Activated CD4-positive, alpha-beta T cell treated with anti-CD3 and anti-CD28 coated beads for 24 hours (primary cell): Measurements from ENCODE around the gene PDCD1.

Experiments
- DNase-seq, 2 donors: peaks; one replicate each; pipeline ENCODE4 v3.0.0-alpha.2; 2020; ENCODE audit warnings: low read depth in 2 of 2

The PDCD1 gene

GRCh38 chr2:241895712-241896641 is 37.3 kb upstream of the PDCD1 start:
- DNase-seq = peak in 1 of 2 donors; percentile 27

DNA sequence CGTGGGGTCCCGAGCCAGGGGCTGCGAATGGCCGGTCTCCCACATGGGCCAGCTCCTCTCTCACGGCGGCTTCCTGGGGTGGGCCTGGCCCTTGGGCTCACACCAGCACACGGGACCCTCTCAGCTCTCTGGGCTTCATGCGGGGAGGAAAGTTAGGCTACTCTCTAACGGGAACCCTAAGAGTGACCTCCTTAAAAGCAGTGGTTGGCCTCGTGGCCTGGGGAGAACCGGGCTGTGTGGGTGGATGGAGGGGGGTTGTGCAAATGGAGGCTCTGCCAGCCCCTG is 36.7 kb upstream of the PDCD1 start:
- DNase-seq = no peak

DNA sequence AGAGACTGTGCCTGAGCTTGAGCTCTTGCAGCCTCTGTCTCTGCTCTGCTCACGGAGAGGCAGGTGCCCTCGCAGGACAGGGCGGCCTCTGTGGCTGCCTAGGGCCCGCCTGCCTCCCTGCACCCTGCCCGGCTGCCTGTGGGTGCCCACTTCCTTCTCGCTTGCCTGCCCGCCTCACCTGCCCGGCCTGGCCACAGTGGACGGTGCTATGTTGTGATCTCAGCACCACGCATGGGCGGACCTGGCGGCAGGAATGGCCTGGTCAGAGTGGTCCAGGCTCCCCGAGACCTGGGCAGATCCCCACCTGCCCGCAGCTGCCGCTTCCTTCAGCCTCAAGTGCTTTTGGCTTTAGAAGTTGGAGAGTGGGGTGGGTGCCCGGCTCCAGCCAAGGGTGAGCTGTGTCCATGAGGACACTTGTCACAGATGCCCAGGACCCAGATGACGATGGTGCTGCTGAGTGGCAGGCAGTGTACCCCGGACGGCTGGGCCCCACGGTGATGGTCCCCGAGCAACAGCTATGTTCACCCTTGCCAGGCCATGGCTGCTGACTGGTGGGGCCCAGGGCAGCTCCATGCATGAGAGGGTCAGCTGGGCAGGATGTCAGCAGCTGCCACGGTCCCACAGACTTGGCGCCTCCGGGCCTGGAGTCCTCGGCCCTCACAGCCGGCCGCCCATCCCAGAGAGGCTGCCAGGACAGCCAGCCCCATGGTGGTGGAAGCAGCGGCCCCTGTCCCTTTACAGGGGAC is 36.2 kb upstream of the PDCD1 start:
- DNase-seq = no peak

DNA sequence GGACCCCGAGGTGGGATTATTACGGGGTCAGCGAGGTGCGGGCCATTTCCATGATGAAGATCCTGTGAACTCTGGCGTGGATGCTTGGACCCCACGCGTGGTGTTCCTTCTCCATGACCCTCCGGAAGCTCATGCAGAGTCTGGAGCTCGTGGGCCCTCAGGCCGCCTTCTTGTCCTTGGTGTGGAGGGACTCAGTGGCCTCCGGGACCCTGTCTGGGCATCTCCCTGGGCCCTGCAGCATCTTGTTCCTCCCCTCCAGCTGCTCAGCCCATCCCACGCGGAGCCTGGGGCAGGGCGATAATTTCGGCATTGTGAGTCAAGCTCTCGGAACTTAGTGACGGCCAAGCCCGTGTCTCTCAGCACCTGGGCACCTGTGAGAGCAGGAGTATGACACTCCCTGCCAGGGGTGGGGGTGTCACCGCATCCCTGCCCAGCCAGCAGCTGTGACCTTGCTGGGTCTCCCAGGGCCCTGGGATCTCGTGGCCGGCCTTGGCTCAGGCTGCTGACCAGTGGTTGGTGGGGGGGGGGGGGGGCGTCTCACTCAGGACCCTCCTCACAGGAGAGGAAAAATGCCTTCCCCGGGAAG is 35.5 kb upstream of the PDCD1 start:
- no peak for DNase-seq

DNA sequence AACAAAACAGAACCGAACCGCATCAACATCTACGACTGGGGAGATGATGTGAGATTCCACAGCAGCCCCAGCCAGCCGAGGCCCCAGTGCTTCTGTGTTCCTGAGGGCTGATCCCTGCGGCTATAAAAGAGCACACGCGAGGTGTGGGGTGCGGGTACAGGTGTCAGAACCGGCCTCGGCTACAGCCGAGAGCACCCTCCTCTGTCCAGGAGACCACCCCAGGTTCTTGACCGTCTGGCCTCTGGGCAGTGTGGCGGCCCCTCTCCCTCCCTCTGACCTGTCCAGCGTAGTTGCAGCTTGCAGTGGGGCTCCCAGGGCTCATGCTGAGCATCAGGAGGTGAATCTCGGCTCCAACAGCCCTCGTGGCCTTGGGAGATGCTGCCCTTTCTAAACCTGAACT is 34.6 kb upstream of the PDCD1 start:
- DNase-seq = no peak

- no peak for DNase-seq
Measured at GRCh38 chr2:241892299-241893137, 33.8 kb upstream of the PDCD1 start.

DNA sequence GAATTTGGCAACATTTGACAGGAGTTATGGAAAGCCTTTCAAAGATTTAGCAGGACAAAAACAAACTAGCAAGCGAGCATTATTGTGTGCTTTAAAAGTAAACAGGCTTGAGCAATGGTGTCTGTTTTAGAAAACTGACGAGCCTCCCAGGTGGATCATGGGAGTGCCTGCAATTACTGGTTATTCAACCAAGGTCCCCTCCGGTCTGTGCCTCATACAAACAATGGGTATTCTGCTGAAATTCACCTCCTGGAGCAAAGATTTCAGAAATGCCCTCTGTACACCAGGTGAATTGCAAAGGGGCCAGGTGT is 33.2 kb upstream of the PDCD1 start:
- DNase-seq = no peak

DNA sequence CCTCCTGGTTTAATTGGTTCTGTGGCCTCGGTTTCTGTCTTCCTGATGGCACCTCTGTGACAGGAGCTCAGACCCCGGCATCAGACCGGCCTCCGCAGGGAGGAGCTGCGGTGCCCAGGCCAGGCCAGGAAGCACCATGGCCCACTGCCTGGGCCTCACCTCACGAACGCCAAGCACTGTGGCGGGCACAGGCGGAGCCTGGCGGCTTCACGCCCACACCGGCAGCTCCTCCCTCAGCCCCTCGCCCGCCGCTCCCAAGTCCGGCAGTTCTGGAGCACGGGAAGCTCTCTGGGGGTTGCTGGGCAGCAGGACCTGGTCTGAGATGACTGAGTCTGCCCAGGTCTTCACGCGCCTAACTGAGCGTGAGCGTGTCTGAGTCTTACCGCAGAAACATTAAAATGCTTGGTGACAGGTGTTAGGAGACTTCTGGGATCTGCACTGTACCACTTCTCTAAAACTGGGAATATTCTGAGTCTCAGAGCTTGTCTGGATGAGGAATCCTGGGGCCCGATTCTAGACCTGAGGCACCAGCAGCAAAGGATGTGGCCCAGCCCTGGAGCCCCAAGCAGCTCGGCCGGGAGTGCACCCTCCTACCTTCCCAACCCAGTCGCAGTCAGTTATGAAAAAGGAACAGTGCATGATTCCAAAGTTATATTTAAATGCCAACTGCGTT is 32.8 kb upstream of the PDCD1 start:
- no peak for DNase-seq

DNA sequence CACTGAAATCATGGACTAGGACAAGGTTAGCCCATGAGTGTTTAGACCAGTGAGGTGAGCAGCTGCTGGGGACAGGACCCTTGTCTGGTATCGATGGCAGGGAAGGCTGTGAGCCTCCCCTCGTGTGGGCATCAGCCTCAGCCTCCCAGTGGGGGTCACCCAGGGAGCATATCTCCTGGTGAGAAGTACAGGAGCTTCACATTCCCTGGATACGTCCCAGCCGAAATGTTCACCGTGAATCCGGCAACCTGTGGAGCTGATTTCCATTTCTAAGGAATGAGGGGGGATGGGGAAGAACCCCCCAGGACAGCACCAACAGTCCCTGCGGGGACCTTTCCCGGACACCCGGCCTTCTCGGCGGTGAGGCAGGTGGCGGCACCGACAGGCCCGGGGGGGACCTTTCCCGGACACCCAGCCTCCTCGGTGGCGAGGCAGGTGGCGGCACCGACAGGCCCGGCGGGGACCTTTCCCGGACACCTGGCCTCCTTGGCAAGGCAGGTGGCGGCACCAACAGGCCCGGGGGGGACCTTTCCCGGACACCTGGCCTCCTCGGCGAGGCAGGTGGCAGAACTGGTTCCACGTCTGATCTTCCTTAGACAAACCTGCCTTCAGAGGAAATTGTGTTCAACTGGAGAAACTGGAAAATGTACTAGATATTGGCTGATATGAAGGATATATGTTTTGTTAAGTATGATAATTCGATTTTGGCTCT is 32.0 kb upstream of the PDCD1 start:
- DNase-seq = no peak

GRCh38 chr2:241888641-241889040 is 29.9 kb upstream of the PDCD1 start:
- DNase-seq = no peak

DNA sequence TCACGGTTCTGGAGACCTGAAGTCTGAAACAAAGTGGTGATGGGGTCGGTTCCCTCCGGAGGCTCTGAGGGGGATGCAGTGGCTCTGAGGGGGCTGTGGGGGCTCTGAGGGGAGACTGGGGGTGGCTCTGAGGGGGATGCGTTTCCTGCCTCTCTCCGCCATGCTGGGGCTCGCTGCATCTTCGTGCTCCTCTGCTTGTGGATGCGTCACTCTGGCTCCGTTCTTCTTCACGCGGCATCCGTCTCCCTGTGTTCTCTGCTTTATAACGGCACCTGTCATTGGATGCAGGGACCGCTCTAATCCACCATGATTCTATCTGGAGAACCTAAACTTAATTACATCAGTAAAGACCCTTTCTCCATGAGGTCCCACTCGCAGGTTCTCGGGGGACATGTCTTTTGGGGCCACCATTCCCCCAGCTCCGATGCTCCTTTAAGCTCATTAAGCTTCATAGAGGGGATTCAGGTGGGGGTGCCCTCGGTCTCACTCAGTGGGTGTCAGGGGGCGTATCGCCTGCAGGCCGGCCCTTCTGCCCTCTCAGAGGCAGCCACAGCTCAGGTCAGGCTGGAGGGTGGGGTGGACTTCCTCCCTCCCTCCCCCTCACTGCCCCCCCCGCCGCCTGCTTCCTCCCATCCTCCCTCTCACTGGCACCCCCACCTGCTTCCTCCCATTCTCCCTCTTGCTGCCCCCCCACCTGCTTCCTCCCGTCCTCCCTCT is 29.3 kb upstream of the PDCD1 start:
- DNase-seq = no peak

- no peak for DNase-seq
Measured at GRCh38 chr2:241886840-241887447, 28.2 kb upstream of the PDCD1 start.

DNA sequence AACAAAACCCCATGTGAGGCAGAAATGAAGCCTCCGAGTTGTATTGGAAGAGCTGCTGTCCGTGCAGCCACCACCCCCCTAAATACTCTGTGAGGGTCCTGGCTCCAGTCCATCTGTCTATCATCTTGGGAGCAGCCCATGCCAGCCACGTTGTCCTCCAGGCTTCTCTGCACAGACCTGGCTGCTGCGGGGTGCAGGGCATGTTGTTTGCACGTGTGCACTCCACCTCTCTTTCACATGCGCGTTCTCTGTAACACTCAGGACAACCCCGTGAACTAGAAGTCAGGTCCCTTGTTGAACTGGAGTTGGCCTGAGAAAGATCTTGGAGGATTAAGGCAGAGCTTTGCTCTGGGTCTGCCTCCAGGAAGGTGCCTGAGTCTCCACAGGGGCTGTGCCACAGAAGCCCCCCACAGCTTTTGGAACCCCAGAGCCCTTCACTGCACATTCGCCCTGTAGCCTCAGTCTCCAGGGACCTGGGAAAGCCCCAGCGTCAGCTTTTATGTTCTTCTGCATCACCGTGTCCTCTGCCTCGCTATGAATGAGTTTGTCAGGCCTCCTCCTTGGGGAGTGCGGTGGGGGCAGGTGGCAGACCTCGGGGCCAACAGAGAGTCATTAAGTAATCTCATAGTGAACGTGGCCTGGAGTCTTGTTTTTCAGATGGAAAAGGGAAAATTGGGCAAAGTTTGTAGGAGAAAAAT is 27.4 kb upstream of the PDCD1 start:
- no peak for DNase-seq

GRCh38 chr2:241885291-241885945 is 26.7 kb upstream of the PDCD1 start:
- DNase-seq = no peak

GRCh38 chr2:241884951-241885290 is 26.2 kb upstream of the PDCD1 start:
- DNase-seq = no peak

DNA sequence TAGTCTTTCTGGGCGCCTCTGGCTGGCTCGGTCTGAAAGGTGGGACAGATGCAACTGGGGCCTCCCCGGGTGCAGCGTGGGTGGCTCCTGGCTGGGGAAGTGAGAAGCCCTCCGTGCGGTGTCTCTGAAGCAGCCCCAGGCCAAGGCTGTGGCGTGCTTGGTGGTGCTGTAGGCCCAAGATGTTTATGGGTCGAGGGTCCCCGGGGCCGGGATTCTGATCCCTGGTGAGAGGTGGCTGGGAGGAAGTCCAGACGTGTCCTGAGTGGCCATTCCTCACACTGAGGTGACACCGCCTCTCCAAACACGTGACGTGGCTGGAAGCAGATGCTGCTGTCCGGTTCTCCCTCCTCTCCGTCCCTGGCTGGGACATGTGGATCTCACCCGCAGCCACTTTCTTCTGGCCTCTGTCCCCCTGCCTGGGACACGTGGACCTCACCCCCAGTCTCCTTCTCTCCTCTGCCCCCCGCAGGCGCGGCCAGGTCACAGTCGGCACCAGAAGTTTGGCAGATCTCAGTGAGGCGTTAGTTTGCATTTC is 23.5 kb upstream of the PDCD1 start:
- DNase-seq = peak; percentile 50 to 58

- DNase-seq = no peak
Measured at GRCh38 chr2:241880311-241881073, 21.8 kb upstream of the PDCD1 start.

DNA sequence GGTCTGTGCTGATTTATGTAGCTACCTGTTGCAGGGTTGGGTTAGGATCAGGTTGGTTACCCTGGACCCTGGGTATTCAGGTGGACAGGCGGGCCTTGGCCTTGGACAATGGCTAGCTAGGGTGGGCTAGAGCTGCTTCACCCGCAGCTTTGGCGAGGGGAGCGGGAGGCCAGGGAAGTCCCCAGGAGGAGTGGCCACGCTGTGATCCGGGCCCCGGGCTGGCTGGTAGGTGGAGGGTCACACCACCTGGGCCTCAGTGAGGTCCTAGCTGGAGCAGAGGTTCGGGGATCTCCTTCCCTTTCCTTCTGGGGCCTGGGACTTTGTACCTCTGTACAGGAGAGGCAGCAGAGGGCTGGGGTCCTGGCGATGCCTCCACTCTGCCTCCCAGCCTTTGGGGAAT is 20.6 kb upstream of the PDCD1 start:
- no peak for DNase-seq
